HPDE6-E6E7 (cell line): ENCODE measurements around the gene STIMATE.

ENCODE experiments used
- DNase-seq: peaks from one replicate; pipeline ENCODE4 v3.0.0; 2011; ENCODE audit warnings: missing footprints; ENCODE audit errors: extremely low spot score

STIMATE gene

DNA sequence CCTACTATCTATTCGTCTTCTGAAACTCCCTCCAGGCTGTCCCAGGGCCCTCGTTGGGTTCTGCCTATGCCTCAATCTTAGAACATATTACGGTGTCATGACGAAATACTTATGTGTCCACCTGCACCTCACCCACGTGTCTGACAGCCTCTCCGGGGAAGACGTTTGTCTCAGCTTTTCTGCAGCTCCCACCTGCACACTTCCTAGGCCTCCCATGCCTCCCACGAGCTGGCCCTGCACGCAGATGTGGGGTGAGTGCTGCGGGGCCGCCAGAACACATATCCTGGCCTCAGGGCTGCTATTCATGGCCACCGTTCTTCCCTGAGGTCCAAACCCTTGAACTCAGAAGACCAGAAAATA, 55.4 kb downstream of the STIMATE start:
- no peak for DNase-seq

- DNase-seq: no peak
Measured at GRCh38 chr3:52841211-52841980, 56.0 kb downstream of the STIMATE start.

DNA sequence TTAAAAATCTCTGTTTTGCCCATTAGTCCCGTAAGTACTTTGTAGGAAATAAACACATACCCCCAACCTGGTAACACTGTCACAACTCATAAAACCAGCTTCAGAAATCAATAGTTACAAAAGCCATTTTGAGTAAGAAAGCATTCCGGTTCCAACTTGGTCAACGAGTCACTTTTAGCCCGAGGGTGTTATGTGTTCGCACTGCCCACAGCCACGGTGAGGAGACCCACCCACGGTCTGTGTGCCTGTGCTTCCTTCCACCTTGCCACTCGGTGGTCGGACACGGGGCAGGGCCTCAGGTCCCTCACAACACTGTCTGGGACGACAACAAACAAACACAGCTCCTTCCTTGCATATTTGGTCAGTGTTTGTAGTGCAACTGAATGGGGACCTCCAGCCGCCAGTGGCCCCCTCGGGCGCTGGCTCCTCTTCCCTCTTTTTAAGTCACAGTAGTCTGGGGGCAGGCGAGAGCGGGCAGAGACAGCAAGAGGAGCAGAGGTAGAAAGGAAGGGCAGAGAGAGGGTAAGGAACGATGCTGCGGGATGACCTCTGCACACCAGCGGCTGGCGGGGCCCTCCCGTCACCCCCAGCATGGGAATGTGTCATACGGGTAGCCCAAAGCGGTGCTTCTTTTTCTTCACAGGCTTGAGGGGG, 57.3 kb downstream of the STIMATE start:
- DNase-seq: no peak

- DNase-seq: no peak
Measured at GRCh38 chr3:52839268-52839575, 58.1 kb downstream of the STIMATE start.

DNA sequence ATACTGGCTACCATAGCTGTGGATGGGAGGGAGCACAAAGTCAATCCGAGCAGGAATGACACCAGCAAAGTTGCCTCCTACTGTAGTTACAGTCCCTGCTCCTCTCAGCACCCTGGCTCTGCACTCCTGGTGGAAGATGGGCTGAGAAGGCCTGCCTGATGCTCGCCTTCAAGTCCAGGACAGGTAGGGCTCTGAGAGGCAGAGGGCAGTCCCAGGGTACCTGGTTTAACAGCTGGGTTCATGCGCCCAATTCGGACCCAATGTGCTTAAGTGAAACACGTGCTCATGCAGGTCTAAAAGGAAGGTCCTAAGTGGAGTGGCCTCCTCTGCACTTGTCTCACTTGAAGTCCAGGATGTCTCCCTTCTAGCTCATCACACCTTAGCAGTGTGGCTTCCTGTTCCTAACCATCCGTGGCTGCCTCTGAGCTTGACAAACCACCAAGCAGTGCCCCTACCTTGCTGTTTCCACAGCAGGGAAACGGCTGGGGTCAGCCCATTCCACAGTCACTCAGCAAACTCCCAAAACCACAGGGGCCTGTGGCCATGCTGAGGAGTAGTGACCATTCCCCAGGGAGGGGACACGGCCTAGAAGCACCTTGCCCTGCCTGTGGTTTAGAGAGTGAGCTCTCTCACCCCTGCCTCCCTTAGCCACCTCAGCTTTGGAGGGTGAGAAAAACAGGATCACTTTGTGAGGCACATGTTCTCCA, 58.6 kb downstream of the STIMATE start:
- no peak for DNase-seq

- no peak for DNase-seq
Measured at GRCh38 chr3:52836986-52837385, 60.4 kb downstream of the STIMATE start.

- no peak for DNase-seq
Measured at GRCh38 chr3:52836471-52836845, 60.9 kb downstream of the STIMATE start.

DNA sequence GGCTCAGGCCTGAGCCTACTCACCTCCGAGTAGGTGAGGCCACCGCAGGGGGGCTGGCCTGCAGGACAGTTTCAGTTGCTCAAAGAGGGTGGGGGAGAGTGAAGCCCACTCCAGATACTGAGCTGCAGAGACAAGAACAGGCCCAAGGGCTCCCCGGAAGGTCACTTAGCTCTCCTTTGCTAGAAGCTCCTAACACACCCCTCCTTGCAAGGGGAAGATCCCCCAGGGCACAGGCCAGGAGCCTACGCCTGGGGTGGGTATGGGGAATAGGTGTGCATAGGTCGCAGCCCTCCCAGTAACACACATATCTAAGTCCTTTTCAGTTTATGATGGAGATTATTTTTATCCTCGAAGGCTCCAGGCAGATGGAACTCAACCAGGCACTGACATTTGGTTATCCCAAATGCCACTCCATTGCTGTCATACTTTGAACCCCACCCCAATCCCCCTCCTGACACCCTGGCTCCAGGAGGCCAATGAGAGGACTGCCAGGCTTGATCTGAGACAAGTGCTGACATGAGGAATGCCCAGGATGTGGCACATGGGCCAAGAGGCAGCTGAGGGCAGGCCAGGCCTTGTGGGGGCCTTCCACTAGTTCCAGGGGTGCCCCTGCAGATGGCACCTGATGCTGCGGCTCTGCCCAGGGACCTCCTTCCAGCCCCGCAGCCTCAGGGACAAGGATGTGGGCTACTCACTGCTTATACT, 61.4 kb downstream of the STIMATE start:
- DNase-seq: no peak

- no peak for DNase-seq
Measured at GRCh38 chr3:52834871-52835501, 62.4 kb downstream of the STIMATE start, which contains the start of gene MUSTN1. TSS of gene MUSTN1 (minus strand) at chr3:52835019. CDS start at chr3:52834948, 71 bp downstream.

GRCh38 chr3:52833202-52833601, 64.1 kb downstream of the STIMATE start:
- no peak for DNase-seq

DNA sequence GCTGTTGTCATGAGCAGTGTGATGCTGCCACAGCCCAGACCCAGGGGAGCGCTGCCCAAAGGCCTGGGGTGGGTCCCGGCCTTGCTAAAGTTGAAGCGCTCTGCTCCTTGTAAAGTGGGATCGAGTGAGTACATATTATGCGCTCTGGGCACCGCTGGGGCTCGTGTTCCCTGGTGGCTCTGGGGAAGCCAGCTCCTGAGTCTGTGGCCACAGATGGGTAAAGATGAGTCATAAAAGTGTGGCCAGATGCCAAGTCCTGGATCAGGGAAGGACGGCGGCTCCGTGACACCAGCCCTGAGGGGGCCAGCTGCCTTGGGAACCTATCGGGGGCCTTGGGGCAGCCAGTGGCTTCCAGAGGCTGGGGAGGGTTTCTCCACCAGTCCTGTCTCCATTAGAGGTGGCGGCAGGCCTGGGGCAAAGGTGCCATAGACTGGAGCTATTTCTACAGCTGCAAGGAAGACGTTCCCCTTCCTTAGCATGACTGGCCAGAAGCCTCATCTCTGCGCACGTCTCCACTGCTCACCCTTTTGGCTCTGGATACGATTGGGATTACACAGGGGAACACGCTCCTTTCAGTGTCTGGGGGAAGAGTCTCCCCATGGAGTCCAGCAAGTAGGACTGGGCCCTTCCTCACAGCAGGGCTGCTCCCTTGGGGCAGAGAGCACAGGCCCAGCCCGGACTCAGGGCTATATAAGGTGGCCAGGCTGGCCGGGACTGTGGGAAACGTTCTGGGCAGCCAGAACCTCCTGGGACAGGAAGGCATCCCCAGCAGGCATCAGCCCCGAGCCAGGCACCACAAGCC, 65.6 kb downstream of the STIMATE start:
- DNase-seq: peak; percentile 5

DNA sequence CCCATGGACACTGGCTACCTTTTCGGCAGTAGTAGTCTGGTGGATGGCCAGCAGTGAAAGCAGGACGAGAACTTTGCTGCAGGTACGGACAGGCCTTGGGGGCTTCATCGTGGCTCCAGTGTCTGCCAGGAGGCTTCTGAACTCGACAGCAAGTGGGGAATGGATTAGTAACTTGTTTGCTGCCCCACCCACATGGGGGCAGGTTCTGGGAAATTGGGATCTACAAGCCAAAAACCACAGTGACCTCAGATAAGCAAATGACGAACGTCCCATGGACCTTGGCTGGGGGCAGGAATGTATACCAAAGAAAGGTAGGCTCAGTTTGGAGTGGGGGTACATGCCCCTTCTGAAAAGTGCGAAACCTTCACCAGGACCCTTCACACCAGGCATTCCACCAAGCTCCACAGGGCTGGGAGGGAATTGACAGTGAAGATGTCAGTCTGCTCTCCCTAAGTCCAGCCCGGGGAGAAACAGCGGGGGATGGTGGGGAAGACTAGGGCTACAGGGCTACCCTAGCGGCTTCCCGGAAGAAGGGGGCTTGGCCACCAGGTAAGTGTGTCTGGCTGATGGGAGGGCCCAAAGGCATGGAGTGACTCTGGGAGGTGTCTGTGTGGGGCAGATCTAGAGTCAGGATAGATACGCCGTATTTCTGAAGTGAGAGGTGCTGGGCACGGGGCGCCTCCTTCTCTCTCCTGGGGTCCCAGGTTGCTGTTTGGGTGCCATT, 66.7 kb downstream of the STIMATE start, which contains the start of gene ITIH4:
ITIH4 (minus strand) TSS at position 138 of the 724 bp plus-strand sequence; CDS start at position 108, 30 bp downstream.
- DNase-seq: no peak

GRCh38 chr3:52829906-52830463, 67.4 kb downstream of the STIMATE start:
- no peak for DNase-seq

DNA sequence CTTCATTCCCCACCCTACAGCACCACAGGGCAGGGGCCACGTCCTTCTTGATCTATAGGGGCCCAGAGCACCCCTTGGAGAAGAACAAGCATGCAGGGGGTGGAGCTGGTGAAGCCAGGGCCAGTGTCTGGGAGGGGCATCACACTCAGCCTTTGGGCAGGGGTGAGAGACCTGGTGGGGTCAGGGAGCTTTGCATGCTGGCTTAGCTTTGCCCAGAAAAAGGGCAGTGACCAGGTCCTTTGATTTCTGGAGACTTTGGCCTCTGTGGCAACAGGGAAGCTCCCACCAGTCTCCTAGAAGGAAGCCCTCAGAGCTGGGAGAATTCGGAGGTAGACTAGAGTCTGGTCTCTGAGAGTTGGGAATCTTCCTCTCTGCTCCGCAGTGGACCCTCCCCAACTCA, 67.9 kb downstream of the STIMATE start:
- DNase-seq: no peak

DNA sequence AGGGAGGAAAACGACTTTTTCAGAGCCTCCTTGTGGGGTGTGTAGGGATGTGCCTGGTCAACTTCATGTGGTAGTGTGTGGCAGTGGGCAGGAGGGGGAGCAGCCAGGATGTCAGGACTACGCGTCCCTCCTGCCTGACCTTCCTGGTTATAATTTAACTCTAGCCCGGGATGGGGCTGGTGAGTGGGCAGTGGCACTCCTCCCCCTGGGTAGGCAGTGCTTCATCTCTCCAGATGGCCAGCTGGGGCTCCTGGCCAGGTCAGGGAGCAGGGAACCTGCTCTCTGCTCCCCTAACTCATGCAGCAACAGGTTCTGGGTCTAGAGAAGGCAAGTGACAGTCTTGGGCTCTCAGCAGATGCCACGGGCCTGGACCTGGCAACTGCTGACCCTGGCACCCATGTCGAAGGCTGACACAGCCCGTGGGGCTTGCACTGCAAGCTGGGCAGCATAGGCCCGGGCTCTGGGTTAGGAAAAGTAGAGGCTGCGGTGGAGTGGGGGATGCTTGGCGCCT, 69.4 kb downstream of the STIMATE start:
- no peak for DNase-seq

DNA sequence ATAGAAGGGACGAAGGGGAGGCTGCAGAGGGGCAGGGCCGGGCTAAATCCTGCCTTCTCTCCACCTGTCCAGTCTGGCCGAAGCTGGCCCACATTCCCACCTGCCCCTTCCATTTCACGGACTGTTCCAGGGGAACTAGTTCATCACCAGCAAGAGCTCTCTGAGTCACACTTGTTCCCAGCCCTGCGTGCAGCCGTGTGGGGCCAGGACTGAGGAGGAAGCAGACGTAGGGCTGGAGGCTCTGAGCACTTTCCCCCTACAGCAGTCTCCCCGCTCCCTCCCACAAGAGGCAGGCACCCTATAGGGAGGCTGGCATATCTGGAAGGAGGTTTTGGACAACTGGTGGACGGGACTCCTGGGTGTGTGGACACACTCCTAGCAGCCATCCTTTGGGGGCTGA, 69.9 kb downstream of the STIMATE start:
- no peak for DNase-seq

GRCh38 chr3:52824037-52824436, 73.3 kb downstream of the STIMATE start:
- no peak for DNase-seq

GRCh38 chr3:52822363-52822762, 75.0 kb downstream of the STIMATE start:
- DNase-seq: no peak

GRCh38 chr3:52820736-52821135, 76.6 kb downstream of the STIMATE start:
- peak; percentile 4 for DNase-seq

DNA sequence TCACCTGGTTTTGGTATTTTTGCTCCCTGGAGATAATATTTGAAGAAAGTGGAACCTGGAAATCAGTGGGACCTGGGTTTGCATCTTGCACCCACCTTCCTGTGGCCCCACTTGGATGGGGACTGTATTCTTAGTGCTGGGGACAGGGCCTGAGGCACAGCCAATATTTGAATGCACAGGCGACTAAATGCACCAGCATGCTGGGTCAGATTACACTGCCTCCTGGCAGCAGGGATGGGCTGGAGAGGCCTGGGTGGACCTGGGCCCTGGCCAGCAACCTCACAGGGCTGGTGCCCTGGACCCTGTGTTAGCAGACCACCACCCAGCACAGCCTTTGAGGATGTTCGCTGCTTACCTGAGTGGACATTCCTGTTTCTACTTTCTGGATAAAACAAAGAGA, 77.4 kb downstream of the STIMATE start:
- no peak for DNase-seq
